Activated CD4-positive, CD25-positive, alpha-beta regulatory T cell (primary cell): ENCODE results near the gene RAP2A.

Source experiments
- DNase-seq, 4 experiments: peaks; one replicate each; lab custom pipeline; 2025; lab: John Stamatoyannopoulos, UW

RAP2A gene

DNA sequence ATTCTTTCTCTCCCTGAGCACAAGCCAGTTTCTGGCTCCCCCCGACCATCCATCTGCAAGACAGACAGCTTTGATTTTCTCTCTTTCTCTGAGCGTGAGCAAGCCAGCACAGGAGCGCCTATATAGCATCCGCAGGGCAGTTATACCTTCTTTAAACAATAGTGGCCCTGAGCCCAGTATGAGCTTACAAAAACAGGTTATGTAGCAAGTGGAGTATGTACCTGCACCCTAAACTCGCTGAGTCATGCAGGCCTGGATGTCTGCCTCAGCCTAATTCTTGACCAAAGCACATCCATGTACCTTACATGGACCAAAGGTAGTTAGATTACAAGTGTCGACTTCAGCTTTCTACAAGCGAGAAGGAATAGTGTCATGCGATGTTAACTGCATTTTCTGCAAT lies 61.7 kb downstream of the RAP2A start:
- DNase-seq: no peak

- no peak for DNase-seq
These were observed 62.5 kb downstream of the RAP2A start for GRCh38 chr13:97496511-97496910.

GRCh38 chr13:97497400-97497799 lies 63.4 kb downstream of the RAP2A start:
- no peak for DNase-seq

DNA sequence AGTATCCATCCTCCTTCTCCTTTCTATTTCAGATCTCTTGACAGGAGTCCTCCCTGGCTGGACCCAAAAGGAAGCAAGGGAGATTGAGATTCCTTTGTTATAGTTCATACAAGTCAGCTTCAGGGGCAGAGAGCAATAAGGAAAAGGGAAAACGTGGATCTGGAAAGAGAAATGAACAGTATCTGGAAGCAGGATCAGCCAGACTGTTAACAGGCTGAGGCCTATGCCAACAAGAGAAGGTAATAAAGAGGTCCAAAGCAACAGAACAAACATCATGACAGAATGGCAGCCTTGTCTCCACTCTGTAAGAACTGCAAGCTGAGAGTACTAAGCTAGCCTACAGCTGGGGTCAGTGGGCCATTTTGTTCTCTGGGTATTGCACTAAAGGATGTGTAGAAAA lies 64.5 kb downstream of the RAP2A start:
- no peak for DNase-seq

- DNase-seq: no peak
These were observed 65.2 kb downstream of the RAP2A start for GRCh38 chr13:97499181-97499580.

DNA sequence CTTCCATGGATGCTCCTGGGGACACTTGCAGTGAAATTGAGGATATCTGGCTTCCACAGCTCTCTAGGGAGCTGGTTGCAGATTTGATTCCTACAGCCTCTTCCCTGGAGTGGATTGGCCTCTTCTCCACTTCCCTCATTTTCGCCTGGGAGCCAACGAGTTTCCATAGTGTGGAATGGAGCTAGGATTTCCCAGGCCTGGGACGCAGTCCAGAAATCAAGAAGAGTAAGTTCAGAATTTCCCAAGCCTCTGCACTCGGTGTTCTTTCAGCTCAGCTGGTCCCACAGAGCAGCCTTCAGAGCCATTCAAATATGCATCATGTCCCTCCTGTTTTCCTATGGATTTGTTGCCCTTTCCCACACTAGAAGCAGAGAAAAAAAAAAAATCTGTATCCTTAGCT lies 68.2 kb downstream of the RAP2A start:
- DNase-seq: no peak

DNA sequence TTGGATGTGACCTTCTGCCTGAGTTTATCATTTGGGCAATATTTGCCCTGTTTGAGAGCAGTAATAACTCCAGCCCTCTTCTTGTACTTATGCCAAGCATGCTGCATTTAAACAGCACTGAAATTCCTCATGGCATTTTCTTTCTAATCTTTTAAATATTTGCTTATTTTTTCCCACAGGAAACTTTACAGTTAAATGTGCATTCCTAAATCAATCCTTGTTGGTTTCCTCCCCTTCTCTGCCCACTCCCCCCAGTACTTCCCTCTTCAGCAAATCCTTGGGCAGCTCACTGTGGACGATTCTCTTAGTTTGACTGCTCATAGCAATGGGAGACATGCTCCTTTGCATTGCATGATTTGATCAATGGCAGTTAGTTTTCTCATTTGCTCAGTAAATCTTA lies 68.7 kb downstream of the RAP2A start:
- DNase-seq: no peak

DNA sequence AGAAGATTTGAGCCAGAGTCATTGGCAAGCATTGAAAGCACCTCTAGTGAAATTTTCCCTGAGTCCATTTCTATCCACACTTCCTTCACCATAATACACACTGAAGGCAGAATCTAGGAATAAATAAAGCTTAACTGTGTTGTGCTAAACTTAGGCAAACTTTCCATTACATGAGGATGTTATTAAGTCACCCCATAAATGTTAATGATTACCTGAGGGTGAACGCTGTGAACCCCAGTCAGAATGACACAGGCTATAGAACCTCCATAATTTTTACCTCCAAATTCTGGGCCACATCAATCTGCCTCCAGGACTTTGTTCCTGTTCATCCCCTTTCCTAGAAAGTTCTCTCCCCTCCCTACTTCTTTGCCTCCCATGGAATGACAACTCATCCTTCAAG lies 71.0 kb downstream of the RAP2A start:
- no peak for DNase-seq

- DNase-seq: no peak
These were observed 72.5 kb downstream of the RAP2A start for GRCh38 chr13:97506511-97506910.

GRCh38 chr13:97512732-97513131 lies 78.8 kb downstream of the RAP2A start:
- DNase-seq: no peak

DNA sequence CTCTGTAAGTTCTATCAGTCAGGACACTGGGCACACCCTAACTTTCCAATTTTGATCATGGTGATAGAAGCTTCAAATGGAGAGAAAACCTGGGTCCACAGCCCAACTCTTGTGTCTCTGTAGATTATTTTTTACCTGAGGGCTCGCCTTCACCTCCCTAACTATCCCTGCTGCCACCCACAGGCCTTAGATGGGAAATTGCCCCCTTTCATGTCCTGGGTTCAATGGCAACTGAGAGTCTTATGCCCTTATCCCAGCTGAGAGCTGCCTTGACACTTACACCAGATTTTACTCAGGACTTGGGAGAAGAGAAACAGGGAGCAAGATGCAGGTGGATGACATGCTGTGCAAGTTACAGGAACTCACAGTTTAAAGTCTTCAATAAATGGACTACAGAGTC lies 81.7 kb downstream of the RAP2A start:
- no peak for DNase-seq

- no peak for DNase-seq
These were observed 84.0 kb downstream of the RAP2A start for GRCh38 chr13:97517967-97518366.
